NCI-H2107 treated with DMSO at 0.1 percent for 48 hours (cell line): ENCODE measurements around the gene SLBP.

Experiments
- DNase-seq: peaks from one replicate; lab custom pipeline; 2025; ENCODE audit not compliant: unreplicated experiment; lab: John Stamatoyannopoulos, UW

Gene SLBP

DNA sequence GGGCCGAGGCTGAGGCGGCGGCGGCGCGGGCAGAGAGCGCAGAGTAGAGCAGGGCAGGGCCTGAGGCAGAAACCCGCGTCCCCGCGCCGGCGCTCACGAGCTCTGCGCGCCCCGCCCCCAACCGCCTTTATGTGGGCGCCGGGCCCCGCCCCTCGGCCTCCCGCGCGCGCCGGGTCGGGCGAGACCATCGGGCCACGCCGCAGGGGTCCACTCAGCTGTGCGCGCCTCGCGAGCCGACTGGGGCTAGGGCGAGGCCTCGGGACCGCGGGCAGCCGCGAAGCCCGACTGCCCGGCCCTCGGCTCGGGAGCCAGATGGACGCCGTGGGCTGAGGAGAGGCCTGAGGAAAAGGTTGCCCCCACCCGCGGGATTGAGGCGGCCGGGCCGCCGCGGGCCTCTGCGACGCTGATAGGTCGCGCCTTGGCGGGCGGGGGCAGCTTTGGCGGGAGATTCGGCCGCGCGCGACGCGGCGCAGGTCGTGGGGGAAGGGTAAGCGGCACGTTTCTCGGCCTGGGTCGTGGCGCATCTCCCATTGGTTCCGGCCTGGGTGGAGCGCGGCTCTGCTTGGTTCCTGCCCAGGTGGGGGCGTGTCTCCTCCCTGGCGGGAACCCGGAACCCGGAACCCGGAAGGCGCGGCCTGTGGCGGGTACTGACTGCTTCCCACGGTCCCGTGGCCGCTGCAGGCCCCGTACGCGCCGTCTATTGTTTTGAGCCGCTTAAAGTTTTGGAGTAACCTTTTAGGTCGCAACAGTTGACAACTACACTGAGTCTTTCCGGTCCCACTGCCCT is at the start of gene SLBP:
SLBP (minus strand) TSS at position 104 of the 787 bp plus-strand sequence. CDS start 131 bp downstream, outside the sequence.
- peak; percentile 63 for DNase-seq

DNA sequence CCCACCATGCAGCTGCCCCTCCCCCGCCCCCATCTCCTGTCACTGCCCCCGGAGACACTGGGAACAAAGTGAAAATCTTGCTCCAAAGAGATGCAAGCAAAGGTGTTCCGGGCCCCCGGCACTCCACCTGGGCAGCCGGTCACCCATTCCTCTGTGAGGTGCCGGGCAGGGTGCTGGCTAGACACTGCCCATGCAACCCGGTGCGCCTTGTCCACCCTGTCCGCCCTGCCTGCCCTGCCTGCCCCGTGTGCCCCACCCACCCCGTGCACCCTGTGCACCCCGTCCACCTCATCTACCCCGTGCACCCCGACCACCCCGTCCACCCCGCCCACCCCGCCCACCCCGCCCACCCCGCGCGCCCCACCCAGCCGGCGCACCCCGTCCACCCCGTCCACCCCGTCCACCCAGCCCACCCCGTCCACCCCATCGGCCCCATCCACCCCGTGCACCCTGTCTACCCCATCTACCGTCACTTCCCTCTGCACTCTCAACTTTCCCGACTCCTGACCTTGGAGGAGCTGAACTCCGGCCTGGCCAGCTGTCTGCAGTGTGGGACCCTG is 49.1 kb upstream of the SLBP start:
- DNase-seq, result no peak

DNA sequence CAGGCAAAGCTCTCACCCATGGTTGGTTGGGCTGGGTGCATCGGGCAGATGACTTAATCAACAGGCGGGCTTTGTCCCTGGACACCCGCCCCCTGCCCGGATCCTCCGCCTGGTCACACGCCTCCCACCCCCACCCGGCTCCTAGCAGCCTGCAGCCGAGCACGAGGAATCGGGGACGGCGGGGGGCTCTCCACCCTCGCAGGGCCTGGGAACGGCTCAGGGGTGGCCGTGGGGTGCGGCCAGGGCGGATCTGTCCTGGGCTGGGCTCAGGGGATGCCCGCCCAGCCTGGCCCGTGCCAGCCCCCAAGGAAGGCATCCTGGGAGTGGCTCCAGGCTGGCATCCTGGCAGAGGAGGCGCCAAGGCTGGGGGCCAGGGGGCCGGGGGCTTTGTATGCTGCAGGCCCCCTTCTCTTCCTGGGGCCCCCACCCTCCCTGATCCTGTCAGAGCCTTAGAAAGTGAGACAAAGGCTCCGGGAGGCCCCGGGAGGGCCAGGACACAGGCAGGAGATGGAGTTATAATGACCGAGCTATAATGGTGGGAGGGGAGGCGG is 48.5 kb upstream of the SLBP start:
- DNase-seq, result no peak

DNA sequence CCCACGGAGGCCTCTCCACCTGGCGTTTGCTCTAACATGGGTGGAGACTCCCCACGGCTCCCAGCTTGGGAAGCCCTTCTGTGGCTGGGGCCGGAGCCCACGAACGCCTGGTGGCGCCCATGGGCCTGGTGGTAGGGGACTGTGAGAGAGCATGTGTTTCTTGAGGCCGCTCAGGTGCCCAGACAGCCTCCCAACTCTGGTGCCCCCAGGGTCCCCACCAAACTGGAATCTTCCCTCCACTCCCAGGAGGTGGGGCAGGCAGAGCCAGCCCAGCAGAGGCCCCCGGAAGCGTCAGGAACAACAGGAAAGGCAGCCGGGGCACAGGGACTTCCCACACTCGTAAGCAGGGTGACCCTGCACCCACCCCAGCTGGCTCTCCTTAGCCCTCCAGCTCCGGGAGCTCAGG is 47.7 kb upstream of the SLBP start:
- no peak for DNase-seq

DNA sequence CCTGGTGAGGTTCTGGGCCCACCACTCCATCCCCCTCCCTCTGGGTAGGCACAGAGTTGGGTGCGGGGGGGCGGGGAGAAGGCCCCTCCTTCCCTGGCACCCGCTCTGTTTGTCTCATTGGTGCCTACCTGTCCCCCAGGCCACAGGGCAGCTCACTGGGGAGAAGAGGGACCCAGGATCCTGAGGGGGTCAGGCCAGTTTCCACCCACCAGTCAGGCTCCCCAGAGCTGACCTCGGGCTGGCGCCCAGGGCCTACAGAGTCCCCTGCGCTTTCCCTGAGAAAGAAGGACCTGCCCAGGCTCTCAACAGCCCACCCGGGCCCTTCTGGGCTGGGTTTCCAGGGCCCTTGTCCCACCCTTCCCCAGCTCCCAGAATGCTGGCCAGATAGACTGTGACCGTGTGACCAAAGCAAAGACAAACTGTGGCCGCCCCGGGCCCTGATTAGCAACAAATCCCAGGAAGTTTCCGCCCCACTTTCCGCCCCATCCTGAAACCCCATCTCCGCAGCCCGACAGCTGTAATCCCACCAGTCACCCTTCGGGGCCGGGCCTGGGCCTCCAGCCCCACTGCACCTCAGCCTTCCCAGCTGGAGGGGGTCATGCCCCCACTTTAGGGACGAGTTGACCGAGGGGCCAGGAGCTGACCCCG is 47.2 kb upstream of the SLBP start:
- no peak for DNase-seq

DNA sequence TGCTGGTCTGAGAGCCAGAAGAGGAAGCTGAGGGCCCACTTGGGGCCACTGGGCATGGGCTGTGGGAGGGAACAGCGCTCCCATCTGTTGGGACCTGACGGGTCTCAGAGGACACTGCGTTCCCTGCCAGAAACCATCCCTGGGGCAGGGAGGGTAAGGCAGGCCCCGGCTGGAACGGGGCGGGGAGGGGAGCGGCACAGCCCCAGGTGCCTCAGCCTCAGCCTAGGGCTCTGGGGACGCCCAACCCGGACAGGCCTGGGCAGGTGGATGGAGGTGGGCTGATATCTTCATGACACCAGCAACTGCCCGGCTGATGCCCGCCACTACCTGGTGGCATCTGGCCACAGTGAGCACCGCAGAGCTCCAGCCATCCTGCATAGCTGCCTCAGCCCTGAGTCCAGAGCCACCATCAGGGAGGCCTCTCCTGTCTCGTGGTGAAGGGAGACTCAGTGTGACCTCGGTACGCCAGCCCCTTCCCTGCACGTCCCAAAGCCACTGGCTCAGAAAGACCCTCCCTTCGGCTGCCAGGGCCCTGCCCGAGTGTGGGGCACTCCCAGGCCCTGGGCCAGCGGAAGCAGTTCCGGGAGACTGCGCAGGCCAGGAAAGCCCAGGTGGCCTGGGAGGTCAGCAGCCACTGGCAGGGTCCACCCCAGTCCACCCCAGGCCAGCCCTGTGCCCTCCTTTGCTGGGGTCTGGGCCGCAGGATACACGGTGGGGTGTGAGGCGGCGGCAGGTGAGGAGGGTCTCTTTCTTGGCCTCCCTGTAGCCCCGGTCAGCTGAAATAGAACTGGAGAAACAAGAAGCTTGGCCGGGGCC is 46.4 kb upstream of the SLBP start:
- DNase-seq, result no peak

DNA sequence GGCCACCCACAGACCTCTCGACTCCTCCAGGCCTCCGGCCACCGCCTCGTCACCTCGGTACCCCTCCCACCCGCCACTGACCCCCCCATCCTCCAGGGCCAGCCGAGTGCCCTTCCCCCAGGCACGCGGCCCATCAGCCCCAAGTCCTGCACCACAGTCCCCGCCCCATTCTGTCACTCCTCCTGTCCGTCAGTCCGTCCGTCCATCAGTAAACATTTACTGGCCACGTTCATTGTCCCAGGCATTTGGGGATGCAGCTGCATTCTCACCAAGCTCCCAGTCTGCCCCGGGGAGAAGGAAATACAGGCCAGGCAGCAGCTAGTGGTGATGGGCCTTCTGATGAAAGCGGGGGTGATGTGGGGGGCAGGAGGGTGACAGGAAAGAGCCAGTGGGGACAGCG is 45.7 kb upstream of the SLBP start:
- no peak for DNase-seq

DNA sequence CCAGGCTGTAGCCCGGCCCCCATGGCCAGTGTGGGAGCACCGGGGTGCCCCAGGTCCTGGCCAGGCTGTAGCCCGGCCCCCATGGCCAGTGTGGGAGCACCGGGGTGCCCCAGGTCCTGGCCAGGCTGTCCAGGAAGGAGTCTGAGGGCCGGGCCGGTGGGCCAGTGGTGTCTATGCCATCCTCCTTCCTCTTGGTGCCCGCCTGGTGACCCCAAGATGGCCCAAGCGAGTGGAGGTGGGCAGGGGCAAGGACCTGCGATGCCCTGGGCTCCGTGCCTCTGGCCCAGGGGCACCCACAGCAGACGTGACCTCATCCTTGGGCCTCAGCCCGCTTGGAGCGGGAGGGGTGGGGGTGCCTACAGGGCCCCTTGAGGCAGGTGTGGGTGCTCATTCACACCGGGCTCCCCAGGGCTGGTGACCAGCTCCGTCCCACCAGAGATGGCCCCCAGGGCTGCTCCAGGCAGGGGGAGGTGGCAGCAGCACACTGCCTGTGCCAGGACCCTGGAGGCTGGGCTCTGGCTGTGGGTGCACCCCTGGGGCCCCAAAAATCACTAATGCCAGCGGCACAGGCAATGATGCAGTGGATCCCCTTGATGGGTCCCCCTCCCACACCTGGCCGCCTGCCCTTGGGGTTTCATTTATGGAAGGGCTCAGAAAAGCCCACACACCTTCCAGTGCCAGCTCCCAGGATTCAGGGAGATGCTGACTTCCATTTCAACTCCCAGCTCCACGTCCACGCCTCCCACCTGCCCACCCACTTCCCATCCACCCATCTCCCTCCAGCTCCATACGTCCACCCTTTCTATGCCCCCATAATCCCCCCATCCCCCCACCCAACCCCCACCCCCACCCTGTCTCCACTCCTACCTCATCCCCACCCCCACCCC is 45.0 kb upstream of the SLBP start:
- DNase-seq, result no peak

DNA sequence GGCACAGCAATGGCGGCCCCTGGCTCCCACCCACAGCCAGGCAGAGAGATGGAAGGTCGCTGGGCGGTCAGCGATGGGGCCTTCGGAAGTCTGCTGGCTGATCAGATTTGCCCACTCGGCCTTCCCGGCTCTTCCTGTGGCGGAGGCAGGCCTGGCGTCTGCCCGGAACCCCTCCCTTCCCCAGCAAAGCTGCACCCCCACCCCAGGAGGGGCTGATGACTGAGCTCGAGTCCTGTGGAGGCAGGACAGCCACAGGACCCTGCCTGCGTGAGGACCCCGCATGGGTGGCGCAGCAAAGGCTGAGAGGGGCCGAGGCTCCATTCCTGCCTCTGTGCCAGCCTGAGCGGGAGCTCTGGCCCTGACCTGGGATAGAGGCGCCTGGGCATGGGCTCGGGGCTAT is 44.0 kb upstream of the SLBP start:
- no peak for DNase-seq

DNA sequence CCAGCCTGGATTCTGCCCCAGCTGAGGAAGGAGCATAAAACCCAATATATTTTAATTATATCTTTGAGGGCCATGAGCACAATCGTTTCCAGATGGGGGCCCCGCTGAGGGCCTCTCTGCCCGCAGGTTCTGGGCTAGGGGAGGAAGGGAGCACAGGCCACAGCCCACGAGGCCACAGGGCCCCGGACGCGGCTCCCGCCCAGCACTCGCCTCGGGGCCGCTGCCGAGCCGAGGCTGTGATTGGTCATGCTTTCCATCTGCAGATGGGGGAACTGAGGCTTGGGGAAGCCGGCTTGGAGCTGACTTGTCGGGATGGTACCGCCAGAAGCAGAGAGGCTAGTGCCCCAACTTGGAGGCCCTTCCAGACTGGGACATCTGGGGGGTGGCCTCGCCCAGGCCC is 43.2 kb upstream of the SLBP start:
- no peak for DNase-seq

DNA sequence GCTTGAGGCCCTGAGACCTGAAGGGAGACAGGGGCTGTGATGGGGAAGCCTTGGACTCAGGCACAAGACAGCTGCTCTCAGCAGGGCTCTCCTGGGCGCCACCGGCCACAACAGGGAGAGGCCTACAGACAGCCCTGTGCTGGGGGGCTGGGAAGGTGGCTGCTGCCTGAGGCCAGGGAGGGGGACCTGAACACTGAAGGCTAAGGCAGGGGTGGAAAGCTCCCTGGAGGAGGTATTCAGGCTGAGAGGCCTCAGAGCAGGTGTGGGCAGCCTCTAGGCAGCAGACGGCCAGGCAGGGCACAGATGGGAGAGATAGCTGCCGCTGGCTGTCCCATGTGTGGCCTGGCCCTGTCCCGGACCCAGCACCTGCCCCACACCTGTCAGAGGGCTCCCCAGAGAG is 42.2 kb upstream of the SLBP start:
- DNase-seq, result no peak

DNA sequence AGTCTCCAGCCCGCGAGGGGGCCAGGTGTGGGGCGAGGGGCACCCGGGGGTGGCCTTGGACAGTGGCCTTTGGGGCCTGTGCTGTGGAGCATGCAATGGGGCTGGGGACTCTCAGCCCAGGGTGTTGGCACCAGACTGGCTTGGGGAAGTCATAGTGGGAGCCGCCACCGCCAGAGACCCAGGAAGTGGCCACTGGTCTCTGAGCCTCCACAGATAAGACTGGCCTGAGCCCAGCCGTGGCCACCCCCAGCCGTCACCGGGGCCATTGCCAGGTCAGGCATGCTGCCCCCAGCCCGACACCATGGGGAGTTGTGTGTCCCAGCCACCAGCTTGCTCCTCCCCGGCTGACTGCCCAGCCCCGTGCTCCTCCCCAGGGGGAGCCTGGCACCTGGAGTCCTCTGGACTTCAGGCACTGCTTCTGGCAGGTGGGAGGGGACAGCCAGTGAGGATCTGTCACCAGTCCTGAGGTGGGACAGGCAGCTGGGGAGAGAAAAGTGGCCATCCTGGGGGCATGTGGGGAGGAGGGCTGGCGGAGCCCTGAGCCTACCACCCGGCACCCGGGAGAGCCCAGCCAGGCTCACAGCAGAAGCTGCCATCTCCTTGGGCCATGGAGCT is 41.7 kb upstream of the SLBP start:
- no peak for DNase-seq

DNA sequence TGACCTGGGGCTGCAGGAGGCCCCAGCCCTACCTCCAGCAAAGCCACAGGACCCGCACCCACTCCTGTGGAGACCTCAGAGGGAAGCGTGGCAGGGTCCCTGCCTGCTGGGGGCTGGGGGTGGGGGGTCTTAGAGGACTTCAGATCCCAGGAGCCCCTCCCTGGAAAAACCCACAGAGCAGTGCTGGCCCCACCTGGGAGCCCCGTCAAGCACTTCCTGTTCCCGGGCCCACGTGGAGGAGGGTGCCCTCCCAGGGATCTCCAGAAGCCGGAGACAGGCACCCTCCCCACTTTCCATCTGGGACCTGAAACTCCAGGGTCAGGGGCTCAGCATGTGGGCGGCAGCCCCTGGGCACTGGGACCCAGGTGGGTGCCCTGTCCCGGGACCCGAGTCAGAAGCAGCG is 41.2 kb upstream of the SLBP start:
- DNase-seq, result no peak

DNA sequence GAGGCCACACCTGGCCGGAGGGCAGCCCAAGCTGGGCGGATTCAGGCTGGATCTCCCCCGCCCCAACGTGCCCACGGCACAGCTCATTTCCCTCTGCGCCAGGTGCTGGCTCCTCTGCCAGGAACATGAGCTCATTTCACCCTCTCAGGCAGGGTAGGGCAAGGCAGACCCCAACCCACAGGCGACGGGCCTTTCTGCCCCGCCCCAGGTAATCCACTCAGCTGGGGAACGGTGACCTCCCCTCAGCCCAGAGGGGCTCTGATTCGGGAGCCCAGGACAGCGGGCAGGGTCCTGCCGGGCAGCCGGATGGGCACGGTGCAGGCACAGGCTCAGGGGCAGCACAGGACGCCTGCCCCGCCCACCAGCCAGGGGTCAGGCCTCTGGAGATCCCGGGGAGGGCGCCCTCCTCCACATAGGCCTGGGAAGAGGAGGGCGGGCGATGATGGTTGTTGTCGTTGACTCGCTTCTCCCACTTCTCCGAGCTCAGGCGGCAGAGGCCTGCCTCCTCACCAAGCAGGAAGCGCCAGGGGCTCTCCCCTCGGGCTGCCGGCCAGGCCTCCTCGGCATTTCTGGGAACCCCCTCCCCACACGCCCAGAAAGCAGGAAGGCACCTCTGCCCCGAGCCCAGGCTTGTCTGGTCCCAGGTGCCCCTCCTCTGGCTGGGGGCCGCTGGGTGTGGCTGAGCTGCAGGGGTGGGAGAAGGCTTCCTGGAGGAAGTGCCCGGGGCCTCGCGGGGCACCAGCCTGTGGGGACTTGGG is 40.3 kb upstream of the SLBP start:
- DNase-seq, result no peak

DNA sequence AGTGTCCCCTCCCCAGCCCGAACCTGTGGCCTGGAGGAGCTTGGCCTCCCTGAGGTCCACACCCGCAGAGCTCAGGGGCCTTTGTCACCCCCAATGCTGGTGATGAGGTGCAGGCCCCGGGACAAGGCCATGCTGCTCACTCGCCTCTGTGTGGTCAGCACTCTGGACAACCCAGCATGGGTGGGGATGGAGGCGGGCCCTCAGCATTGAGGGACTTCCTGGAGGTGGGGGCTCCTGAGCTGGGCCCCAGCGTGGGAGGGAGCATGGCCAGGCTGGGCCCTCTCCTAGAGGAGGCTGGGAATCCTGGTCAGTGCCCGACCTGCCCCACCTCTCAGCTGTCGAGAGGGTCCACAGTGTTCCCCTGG is 39.8 kb upstream of the SLBP start:
- DNase-seq, result no peak

DNA sequence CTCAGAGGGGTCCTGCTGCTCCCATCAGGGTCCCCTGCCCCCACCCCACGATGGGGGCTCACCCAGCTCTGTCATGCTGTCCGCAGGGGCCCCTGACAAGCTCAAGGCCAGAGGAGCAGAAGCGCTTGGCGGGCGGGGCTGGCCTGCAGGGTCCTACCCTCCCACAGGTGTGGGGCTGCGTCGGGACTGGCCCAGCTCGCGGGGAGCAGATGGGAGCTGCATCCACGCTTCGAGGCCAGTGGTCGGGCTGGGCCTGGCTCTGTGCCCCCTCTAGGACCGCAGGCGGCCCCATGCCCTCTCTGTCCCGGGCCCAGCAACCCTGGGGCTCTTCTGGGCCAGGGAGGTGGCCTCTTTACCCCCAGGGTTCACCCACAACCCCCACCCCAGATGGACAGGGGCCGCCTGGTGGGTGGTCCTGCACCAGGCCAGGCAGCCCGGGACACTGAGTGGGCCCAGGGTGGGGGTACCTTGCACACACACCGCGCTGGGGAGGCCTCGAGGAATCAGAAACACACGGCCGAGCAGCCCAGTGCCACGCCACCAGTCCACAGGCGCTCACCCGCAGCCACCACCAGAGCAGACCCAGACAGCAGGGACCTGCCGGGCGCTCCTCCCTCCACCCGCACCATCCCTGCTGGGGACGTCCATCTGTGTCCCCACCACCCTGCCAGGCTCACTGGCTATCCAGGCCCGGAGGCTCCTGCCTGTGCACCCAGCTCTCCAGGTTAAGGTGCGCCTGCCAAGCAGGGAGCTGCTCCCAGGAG is 39.2 kb upstream of the SLBP start:
- DNase-seq, result no peak

DNA sequence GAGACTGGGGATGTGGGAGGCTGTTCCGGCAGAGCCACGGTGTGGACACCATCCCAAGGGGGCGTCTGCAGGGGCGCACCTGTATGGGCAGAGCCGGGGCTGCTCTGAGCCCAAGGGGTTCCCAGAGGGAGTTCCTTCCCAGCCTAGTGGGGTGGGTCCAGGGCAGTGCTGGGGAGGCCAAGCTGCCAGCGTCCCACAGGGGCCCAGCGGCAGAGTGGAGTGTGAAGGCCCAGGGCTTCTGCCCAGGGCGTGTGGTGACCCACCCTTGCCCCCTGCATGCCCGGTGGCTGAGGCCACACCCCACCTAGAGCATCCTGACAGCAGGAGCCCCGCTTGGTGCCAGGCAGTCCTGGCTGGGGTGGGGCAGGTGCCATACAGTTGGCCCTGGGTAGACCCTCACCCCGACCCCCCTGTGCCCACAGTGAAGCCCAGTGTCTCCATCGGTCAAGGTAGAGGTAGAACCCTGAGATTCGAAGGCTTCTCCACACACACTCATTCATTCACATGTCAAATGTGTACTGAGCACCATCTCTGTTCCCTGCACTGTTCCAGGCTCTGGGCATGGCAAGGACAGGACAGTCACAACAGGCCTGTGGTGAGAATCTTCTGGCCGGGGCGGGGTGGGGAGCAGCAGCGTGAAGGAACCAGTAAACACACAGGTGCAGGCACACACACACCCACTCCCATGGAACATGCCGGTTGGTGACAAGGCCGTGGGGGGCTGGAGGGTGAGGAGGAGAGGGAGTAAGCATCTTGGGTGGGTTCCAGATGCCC is 38.4 kb upstream of the SLBP start:
- no peak for DNase-seq

DNA sequence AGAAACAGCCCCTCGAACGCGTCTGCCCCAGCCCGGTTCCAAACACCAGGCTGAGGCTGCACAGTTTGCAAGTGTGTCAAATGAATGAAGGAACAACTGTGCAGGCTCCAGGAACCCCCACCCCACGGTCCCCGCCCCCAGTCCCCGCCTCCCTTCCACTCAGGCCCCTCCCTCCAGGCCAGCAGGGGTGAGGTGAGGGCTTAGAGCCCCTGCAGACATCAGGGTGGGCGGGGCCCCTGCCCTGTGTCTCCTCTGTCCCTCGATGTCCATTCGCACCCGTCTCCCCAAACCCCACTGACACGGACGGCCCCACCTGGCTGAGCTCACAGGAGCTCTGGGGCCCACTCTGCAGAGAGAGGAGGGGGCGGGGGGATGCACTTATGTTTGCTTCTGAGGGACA is 37.7 kb upstream of the SLBP start:
- no peak for DNase-seq
